CD14-positive monocyte (primary cell): ENCODE results near the gene TEX36. TPM values are rescaled to one million over a fixed set of nuclear protein-coding genes. Genes with fewer than 3 reads are reported as not detected.

ENCODE experiments used
- DNase-seq, 3 donors: peaks; one replicate each; pipeline ENCODE4 v3.0.0-alpha.2; 2011 to 2022
- H2AFZ ChIP-seq: 2 replicates; pipeline ENCODE4 v1.6.0; 2012; ENCODE audit warnings: mild to moderate bottlenecking, low read depth, low read length, inconsistent platforms; ENCODE audit not compliant: insufficient read depth, poor library complexity, severe bottlenecking
- H3K27ac ChIP-seq, 2 donors: 1 replicate in 1 of 2; 2 replicates in 1 of 2; pipeline ENCODE4 v1.5.1; 2012 to 2013; ENCODE audit warnings: low read length in 2 of 2, control low read depth in 1 of 2, inconsistent platforms in 1 of 2, low read depth in 1 of 2, mild to moderate bottlenecking in 1 of 2
- H3K27me3 ChIP-seq, 2 donors: one replicate each; pipeline versions ENCODE4 v1.6.0 to v1.6.1; 2011 to 2013; ENCODE audit warnings: low read length in 2 of 2; ENCODE audit not compliant: control insufficient read depth in 2 of 2, insufficient read depth in 2 of 2
- H3K36me3 ChIP-seq, 2 donors: replicated peaks in 1 of 2; 1 replicate in 1 of 2; 2 replicates in 1 of 2; pipeline versions ENCODE4 v1.5.1 to v1.6.1; 2012 to 2013; ENCODE audit warnings: low read length in 2 of 2, control low read depth in 1 of 2, inconsistent platforms in 1 of 2, mild to moderate bottlenecking in 1 of 2; ENCODE audit not compliant: insufficient read depth in 2 of 2, control insufficient read depth in 1 of 2
- H3K4me1 ChIP-seq, 2 donors: 1 replicate in 1 of 2; 2 replicates in 1 of 2; pipeline versions ENCODE4 v1.5.1 to v1.6.1; 2012 to 2013; ENCODE audit warnings: low read length in 2 of 2, control low read depth in 1 of 2, inconsistent platforms in 1 of 2, mild to moderate bottlenecking in 1 of 2, moderate library complexity in 1 of 2; ENCODE audit not compliant: insufficient read depth in 2 of 2, control insufficient read depth in 1 of 2
- H3K4me2 ChIP-seq: replicated peaks from 2 replicates; pipeline ENCODE3; 2012; ENCODE audit warnings: low read length, moderate library complexity, mild to moderate bottlenecking; ENCODE audit not compliant: poor library complexity, severe bottlenecking; ENCODE audit errors: extremely low read depth
- H3K4me3 ChIP-seq, 3 experiments: fragments of 200-600 bp in 1 of 3; sonication (generic) in 1 of 3; replicated peaks in 1 of 3; 1 replicate in 2 of 3; 2 replicates in 1 of 3; pipeline ENCODE4 v1.5.1; 2011 to 2013; ENCODE audit warnings: low read length in 3 of 3, mild to moderate bottlenecking in 3 of 3, control low read depth in 2 of 3, low read depth in 2 of 3, inconsistent platforms in 1 of 3, moderate library complexity in 1 of 3
- H3K79me2 ChIP-seq: 2 replicates; pipeline ENCODE4 v1.6.0; 2012; ENCODE audit warnings: mild to moderate bottlenecking, control low read depth, inconsistent platforms, low read length, moderate library complexity; ENCODE audit not compliant: insufficient read depth
- H3K9ac ChIP-seq: 2 replicates; pipeline ENCODE4 v1.6.0; 2017; ENCODE audit warnings: low read length, mild to moderate bottlenecking; ENCODE audit not compliant: insufficient read depth, poor library complexity, severe bottlenecking
- H3K9me3 ChIP-seq, 2 donors: replicated peaks in 1 of 2; 1 replicate in 1 of 2; 2 replicates in 1 of 2; pipeline versions ENCODE4 v1.5.1 to v1.6.1; 2012 to 2013; ENCODE audit warnings: low read length in 2 of 2, control low read depth in 1 of 2; ENCODE audit not compliant: control insufficient read depth in 1 of 2, insufficient read depth in 1 of 2
- H4K20me1 ChIP-seq: 2 replicates; pipeline ENCODE4 v1.6.0; 2012; ENCODE audit warnings: mild to moderate bottlenecking, low read length, control low read depth, moderate library complexity; ENCODE audit not compliant: insufficient read depth
- H3K27ac Mint-ChIP-seq, 7 donors: one replicate each; pipeline ENCODE4 v1.8.0; 2020; ENCODE audit warnings: mild to moderate bottlenecking in 7 of 7, mixed read lengths in 7 of 7, moderate library complexity in 6 of 7, inconsistent platforms in 2 of 7
- H3K27me3 Mint-ChIP-seq, 3 donors: one replicate each; pipeline ENCODE4 v1.8.0; 2021 to 2022; ENCODE audit warnings: low read depth in 3 of 3, mild to moderate bottlenecking in 3 of 3, mixed read lengths in 3 of 3, moderate library complexity in 3 of 3, inconsistent platforms in 1 of 3
- H3K36me3 Mint-ChIP-seq, 2 donors: one replicate each; pipeline ENCODE4 v1.8.0; 2020; ENCODE audit warnings: mixed read lengths in 2 of 2, inconsistent platforms in 1 of 2, mild to moderate bottlenecking in 1 of 2
- H3K4me1 Mint-ChIP-seq: one replicate; pipeline ENCODE4 v1.8.0; 2020; ENCODE audit warnings: mild to moderate bottlenecking, mixed read lengths
- H3K4me3 Mint-ChIP-seq, 2 donors: one replicate each; pipeline ENCODE4 v1.8.0; 2020; ENCODE audit warnings: mild to moderate bottlenecking in 2 of 2, mixed read lengths in 2 of 2, moderate library complexity in 1 of 2
- H3K9me3 Mint-ChIP-seq, 7 donors: one replicate each; pipeline ENCODE4 v1.8.0; 2020 to 2022; ENCODE audit warnings: mixed read lengths in 7 of 7, mild to moderate bottlenecking in 6 of 7, moderate library complexity in 6 of 7, inconsistent platforms in 2 of 7
- WGBS: methylation state at CpG from one replicate; pipeline ENCODE4 v1.1.5; 2013; ENCODE audit warnings: missing lambda C conversion rate; ENCODE audit not compliant: insufficient coverage; 5-methylcytosine and 5-hydroxymethylcytosine counted together
- intact Hi-C, 2 donors: fragments of 100-400 bp; cut with micrococcal nuclease; formaldehyde crosslinking; loops; one replicate each; pipeline versions ENCODE4 v1.15.0 to v1.15.1; 2023
- polyA plus RNA-seq, 3 donors: library from polyadenylated mRNA; depleted of rRNA in 1 of 3; unstranded in 2 of 3; stranded (reverse) in 1 of 3; fragments of 300-500 nt in 2 of 3; fragments of >200 nt in 1 of 3; fragmentation: Illumina TruSeq in 2 of 3; gene quantifications; 1 replicate in 2 of 3; 2 replicates in 1 of 3; pipeline ENCODE4 v1.2.3, GENCODE V29; 2012 to 2021
- TF ChIP-seq, protein P1 (sequence below): fragments of 200-600 bp; IDR thresholded peaks from one replicate; pipeline ENCODE4 v1.8.0; 2022; ENCODE audit warnings: antibody characterized with exemption, mild to moderate bottlenecking

The TEX36 gene
- polyA plus RNA-seq, 3 donors, result not detected

DNA sequence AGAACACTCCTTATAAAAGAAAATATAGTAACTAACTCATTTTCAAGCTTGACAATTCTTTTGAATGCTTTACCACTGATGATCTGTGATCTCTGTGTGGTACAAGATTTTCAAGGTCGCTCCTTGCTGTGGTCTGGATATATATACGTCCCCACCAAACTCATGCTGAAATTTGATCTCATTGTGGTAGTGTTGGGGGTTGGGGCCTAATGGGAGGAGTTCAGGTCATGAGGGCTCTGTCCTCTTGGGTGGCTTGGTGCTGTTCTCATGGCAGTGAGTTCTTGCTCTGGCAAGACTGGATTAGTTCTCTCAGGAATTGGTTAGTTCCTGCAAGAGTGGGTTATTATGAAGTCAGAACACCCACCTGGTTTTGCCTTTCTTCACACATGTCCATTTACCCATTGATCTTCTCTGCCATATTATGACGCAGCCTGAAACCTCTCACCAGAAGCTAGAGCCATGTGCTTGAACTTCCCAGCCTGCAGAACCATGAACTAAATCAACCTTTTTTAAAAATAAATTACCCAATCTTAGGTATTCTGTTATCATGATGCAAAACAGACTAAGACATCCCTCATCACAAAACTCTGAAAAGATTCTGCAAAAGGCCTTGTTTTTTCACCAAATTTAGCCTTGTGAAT lies 28.3 kb upstream of the TEX36 start:
- Mint-ChIP-seq H3K4me1 (no peaks in the 10 kb centered on the region), H3K27me3 (peaks cover 4 to 8% (median 6%) of the 10 kb centered on the region in 3 donors), H3K27ac (no peak overlapping the region), H3K36me3 (no peaks in the 10 kb centered on the region), H3K4me3 (no peak overlapping the region), H3K9me3 (peaks cover 12 to 35% (median 28%) of the 10 kb centered on the region in 7 donors)
- Histone ChIP-seq H3K27ac (no peak overlapping the region), H3K4me1 (no peaks in the 10 kb centered on the region), H3K36me3 (no peaks in the 10 kb centered on the region), H4K20me1 (no peaks in the 10 kb centered on the region), H2AFZ (no peak overlapping the region), H3K4me2 (no peak overlapping the region), H3K79me2 (no peaks in the 10 kb centered on the region), H3K9me3 (peaks cover 15 to 28% of the 10 kb centered on the region in 2 donors), H3K27me3 (no peaks in the 10 kb centered on the region), H3K4me3 (no peak overlapping the region), H3K9ac (no peak overlapping the region)
- DNase-seq, result no peak
- 100% methylated on average over 2 of the region's 3 CpGs for WGBS
- TF ChIP-seq, protein P1, sequence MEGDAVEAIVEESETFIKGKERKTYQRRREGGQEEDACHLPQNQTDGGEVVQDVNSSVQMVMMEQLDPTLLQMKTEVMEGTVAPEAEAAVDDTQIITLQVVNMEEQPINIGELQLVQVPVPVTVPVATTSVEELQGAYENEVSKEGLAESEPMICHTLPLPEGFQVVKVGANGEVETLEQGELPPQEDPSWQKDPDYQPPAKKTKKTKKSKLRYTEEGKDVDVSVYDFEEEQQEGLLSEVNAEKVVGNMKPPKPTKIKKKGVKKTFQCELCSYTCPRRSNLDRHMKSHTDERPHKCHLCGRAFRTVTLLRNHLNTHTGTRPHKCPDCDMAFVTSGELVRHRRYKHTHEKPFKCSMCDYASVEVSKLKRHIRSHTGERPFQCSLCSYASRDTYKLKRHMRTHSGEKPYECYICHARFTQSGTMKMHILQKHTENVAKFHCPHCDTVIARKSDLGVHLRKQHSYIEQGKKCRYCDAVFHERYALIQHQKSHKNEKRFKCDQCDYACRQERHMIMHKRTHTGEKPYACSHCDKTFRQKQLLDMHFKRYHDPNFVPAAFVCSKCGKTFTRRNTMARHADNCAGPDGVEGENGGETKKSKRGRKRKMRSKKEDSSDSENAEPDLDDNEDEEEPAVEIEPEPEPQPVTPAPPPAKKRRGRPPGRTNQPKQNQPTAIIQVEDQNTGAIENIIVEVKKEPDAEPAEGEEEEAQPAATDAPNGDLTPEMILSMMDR, result no peak
- intact Hi-C loops, result loop anchor here in 1 of 2 donors (10.0 kb wide), 2 partner anchors 546 to 796 kb away; partner anchors contain the start of gene CTBP2

DNA sequence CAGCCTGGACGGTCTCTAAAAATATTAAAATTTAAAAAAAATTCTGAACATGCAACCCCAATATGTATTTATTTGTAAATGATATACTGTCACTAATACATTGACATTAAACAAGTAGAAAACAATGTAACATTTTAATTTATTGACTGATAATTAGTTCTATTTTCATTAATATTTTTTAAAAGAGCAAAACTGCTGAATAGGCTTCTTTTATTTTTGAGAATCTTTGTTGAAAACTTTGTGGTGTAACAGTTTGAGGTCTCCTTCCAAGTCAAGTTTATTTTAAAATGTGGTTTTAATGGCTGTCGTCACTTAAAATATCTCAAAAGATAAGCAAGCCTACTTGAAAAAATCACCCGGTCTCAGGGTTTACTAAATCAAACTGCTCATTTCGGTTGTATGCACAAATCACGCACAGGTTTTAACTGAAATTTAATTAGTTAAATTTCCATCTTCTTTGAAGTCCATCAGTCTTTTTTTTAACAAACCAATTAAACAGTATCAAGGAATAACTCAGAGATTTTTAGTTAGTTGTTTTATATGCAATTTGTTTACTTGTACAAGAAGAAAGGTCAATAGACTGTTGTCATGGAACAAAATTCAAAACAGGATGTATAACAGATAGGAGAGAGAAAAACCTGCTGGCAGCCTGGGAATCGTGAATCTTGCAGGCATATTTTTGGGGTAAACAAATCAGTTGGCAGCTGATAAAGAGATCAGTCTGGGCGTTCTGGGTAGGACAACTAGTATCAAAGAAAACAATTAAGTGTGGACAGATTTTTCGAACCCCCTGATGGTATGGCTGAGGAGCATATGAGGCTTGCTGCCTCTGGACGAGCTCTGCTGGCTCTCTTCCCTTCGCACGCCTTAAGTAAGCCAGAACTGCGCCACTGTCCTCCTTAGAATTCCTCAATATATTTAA lies 26.9 kb upstream of the TEX36 start:
- Mint-ChIP-seq H3K27me3 (peaks cover 4 to 8% (median 6%) of the 10 kb centered on the region in 3 donors), H3K4me3 (no peak overlapping the region), H3K27ac (no peak overlapping the region), H3K9me3 (peaks cover 12 to 31% (median 23%) of the 10 kb centered on the region in 7 donors), H3K36me3 (no peaks in the 10 kb centered on the region), H3K4me1 (no peaks in the 10 kb centered on the region)
- H2AFZ ChIP-seq, result no peak overlapping the region
- peaks cover 15 to 28% of the 10 kb centered on the region in 2 donors for H3K9me3 ChIP-seq
- H3K79me2 ChIP-seq, result no peaks in the 10 kb centered on the region
- H3K4me1 ChIP-seq, result no peaks in the 10 kb centered on the region
- TF ChIP-seq, protein P1, result no peak
- no peak for DNase-seq
- no peak overlapping the region for H3K9ac ChIP-seq
- H3K36me3 ChIP-seq, result no peaks in the 10 kb centered on the region
- H3K27me3 ChIP-seq, result no peaks in the 10 kb centered on the region
- intact Hi-C loops, result loop anchor here in 1 of 2 donors (10.0 kb wide), 2 partner anchors 545 to 795 kb away; partner anchors contain the start of gene CTBP2
- H4K20me1 ChIP-seq, result no peaks in the 10 kb centered on the region
- no peak overlapping the region for H3K4me3 ChIP-seq
- 25% methylated on average over 1 of the region's 12 CpGs for WGBS
- no peak overlapping the region for H3K27ac ChIP-seq
- H3K4me2 ChIP-seq, result no peak overlapping the region
